ENCODE measurements around the gene SHOX. TPM values are rescaled to one million over a fixed set of nuclear protein-coding genes. Genes with fewer than 3 reads are reported as not detected.

Gene SHOX
- total RNA-seq, 2 donors from 2014 or later = not detected

GRCh38 chrX:640641-641040 is 10.1 kb downstream of the SHOX start:
- Histone ChIP-seq H3K36me3 (no peaks in the 10 kb centered on the region), H3K27ac (no peak overlapping the region), H3K4me1 (replicated peaks) (no peaks in the 10 kb centered on the region), H3K27me3 (replicated peaks; ENCODE audit: insufficient read depth) (peaks cover 25% of the 10 kb centered on the region), H3K4me3 (no peak overlapping the region), H3K9me3 (no peaks in the 10 kb centered on the region)
- intact Hi-C loops (cut with DNase I) = no loop called here
- 7% methylated on average over 9 of the region's 10 CpGs for WGBS
- no peak for TF ChIP-seq POLR2AphosphoS5 (IDR thresholded peaks at IDR 0.05)
- no peak for TF ChIP-seq POLR2A (IDR thresholded peaks at IDR 0.05)
- no peak for TF ChIP-seq CTCF (IDR thresholded peaks at IDR 0.05)
- no peak for DNase-seq (ENCODE audit: low spot score)

- Histone ChIP-seq H3K36me3 (no peaks in the 10 kb centered on the region), H3K4me1 (replicated peaks) (no peaks in the 10 kb centered on the region), H3K27me3 (replicated peaks; ENCODE audit: insufficient read depth) (peaks cover 25% of the 10 kb centered on the region), H3K9me3 (no peaks in the 10 kb centered on the region), H3K4me3 (no peak overlapping the region), H3K27ac (no peak overlapping the region)
- TF ChIP-seq POLR2AphosphoS5 (IDR thresholded peaks at IDR 0.05) (no peak), POLR2A (IDR thresholded peaks at IDR 0.05) (no peak), CTCF (IDR thresholded peaks at IDR 0.05) (no peak)
- 8% methylated on average over 34 of the region's 37 CpGs for WGBS
- no peak for DNase-seq (ENCODE audit: low spot score)
- intact Hi-C loops (cut with DNase I) = no loop called here
Measured at GRCh38 chrX:641671-642435, 11.3 kb downstream of the SHOX start.

GRCh38 chrX:642436-643240 is 12.0 kb downstream of the SHOX start:
- H3K36me3 ChIP-seq = no peaks in the 10 kb centered on the region
- no peak overlapping the region for H3K27ac ChIP-seq
- no peak overlapping the region for H3K4me3 ChIP-seq
- WGBS = 11% methylated on average over 23 of the region's 24 CpGs
- H3K9me3 ChIP-seq = no peaks in the 10 kb centered on the region
- intact Hi-C loops (cut with DNase I) = no loop called here
- no peak for TF ChIP-seq CTCF (IDR thresholded peaks at IDR 0.05)
- TF ChIP-seq POLR2AphosphoS5 (IDR thresholded peaks at IDR 0.05) = no peak
- no peak for TF ChIP-seq POLR2A (IDR thresholded peaks at IDR 0.05)
- no peaks in the 10 kb centered on the region for H3K4me1 ChIP-seq (replicated peaks)
- no peak for DNase-seq (ENCODE audit: low spot score)
- H3K27me3 ChIP-seq (replicated peaks; ENCODE audit: insufficient read depth) = peaks cover 25% of the 10 kb centered on the region

GRCh38 chrX:643241-643595 is 12.6 kb downstream of the SHOX start:
- intact Hi-C loops (cut with DNase I) = no loop called here
- H3K36me3 ChIP-seq = no peaks in the 10 kb centered on the region
- no peak for DNase-seq (ENCODE audit: low spot score)
- H3K4me3 ChIP-seq = no peak overlapping the region
- no peaks in the 10 kb centered on the region for H3K4me1 ChIP-seq (replicated peaks)
- peaks cover 20% of the 10 kb centered on the region for H3K27me3 ChIP-seq (replicated peaks; ENCODE audit: insufficient read depth)
- TF ChIP-seq POLR2A (IDR thresholded peaks at IDR 0.05) (no peak), POLR2AphosphoS5 (IDR thresholded peaks at IDR 0.05) (no peak), CTCF (IDR thresholded peaks at IDR 0.05) (no peak)
- H3K27ac ChIP-seq = no peak overlapping the region
- WGBS = 59% methylated on average over 7 of the region's 7 CpGs
- no peaks in the 10 kb centered on the region for H3K9me3 ChIP-seq

Measured in prostate gland (tissue), 2 donors.